Urothelium cell line (cell line): ENCODE results near the gene COG6.
A peak's percentile ranks its signal among the peaks of the same experiment; 100 is the strongest.

ENCODE experiments used
- DNase-seq: peaks from one replicate; pipeline ENCODE4 v3.0.0; 2011; ENCODE audit warnings: low spot score, mixed read lengths
- FAIRE-seq: peaks from 2 replicates; lab custom pipeline; 2011; peaks lifted over from hg19 to GRCh38; lab: Jason Lieb, UNC

The COG6 gene

DNA sequence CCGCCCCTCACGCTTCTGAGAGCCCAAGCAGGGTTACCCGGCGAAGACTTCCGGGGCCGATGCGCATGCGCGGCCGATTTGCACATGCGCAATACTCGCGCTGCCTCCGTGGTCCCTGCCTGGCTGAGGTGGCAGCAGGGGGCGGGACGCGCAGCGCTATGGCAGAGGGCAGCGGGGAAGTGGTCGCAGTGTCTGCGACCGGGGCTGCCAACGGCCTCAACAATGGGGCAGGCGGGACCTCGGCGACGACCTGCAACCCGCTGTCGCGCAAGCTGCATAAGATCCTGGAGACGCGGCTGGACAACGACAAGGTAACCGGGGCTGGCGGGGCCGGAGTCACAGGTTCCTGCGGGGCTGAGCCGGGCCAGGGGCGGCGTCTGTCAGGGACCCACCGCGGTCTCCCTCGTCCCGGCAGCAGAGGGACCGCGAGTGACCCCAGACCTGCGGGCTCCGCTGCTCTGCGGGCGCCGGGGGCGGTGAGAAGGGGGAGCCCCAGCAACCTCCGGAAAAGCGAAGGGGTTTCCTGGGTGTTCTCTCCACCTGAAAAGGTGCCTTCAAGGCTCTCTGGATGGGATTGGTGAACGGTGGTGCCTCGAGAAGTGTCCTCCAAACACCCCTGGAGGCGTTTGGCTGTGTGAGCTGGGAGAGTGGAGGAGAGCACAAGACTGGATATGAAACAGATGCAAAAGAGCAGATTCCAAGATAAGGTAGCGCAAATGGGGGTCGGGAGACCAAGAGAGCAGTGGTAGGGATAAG, at the start of gene COG6:
Gene COG6 (plus strand): TSS at position 94 of the 756 bp plus-strand sequence. CDS start 65 bp downstream, at position 159.
- FAIRE-seq (no peak), DNase-seq (peak; percentile 83)

DNA sequence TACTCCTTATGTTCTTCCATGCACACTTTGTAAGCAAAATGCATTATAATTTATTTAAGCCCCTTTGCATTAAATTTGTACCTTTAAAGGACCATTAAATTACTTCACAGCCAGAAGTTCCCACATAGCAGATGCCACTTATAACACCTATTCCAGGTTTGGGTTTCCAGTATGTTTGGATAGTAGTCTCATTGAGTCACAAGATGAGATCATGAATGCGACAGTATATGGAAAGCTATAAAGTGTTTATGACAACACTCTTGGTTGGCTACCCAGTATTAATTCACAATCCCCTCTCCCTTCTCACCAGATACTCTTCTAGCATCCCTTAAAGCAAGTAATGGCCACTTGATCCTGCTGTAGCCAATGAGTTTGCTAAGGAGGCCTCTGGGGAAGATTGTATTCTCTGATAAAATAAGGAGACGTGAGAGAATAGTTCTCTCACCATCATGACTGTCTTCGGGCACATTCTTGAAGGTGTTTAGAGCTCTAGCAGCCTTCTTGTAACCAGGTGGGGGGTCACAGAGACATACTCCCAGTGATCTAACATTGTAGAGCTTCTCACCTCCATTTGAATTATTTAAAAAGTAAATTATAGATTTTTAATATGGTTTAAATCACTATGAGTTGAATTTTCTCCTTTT, 49.7 kb upstream of the COG6 start:
- DNase-seq (no peak), FAIRE-seq (no peak)

DNA sequence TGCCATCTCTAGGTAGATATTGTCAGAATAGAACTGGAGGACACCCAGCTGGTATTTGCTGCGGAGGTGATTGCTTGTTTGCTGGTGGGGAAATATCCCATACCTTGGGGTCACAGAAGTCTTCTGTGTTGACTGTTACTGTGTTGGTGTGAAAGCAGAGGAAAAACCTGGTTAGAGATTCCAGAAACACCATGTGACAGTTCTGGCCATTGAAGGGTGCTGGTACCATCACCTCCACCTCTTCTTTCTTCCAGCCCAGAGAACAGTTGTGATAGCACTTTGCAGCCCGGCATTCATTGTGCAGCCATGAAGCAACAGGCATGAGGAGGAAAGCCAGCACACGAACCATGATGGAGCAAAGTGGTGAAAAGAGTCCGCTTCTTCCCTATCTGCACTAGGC, 47.6 kb upstream of the COG6 start:
- FAIRE-seq, result no peak
- no peak for DNase-seq

DNA sequence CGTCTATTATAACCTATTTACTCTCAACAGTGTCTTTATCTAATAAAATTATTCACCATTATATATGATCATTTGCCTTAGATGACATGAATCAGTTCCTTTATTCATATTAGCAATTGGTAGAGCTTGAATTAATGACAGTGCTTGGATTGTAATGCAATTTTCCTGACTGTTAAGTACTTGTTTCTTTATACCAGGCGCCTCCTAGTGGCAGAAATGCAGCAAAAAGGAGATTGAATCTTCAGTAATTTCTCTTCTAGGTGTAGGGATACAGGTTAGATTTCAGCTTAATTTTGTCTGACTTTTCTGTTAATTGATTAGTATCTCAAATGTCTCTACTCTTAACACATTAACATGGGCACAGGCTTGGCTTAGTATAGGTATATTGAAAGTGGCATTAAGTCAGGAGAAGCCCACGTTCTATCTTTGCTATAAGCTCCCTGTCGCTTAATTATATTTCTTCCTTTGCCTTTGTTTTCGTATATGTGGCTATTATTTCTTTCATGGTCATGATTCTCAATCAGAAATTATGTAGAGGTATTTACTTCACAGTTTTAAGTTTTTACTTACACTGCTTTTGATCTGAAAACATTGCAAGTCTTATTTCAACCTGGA, 43.3 kb upstream of the COG6 start:
- FAIRE-seq (no peak), DNase-seq (peak; percentile 16)

DNA sequence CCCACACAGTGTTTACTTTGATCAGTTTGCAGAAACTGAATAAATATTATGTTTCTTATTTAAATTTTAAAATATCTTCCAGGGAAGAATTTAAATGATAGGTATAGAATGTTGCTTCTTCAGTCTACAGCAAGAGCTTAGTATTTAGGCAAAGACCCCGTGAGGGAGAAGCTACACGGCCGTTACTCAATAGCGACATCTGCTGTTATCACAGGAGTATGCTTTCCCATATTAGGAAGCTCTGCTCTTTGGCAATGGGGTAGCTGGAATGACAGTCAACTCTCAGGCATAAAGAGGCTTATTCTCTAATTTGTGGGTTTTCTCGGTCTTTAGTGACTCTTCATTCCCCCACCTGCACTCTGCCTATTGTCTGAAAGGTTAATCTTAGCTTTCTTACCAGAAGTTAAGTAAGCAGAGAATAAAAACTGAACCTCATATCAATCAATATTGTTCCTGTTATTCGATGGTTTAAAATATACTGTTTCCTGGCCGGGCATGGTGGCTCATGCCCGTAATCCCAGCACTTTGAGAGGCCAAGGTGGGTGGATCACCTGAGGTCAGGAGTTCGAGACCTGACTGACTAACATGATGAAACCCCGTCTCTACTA, 39.3 kb upstream of the COG6 start:
- FAIRE-seq (no peak), DNase-seq (peak; percentile 65)

DNA sequence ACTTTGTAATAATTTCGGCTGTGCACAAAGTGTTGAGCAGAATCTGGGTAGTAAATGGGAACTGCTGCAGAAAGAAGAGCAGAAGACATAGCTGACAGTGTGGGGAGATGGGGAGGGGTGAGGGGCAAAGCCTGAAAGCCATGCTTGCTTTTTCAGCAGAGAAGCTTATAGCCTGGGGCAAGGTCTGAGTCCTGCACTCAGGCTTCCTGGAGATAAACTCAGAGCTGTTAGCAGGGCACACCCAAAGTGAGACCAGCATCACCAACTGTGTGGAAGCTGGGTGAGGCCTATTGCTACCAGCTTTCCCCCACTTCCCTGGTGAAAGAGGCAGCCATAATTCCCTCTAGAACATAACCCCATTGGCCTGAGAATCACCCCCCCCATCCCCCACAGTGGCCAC, 36.9 kb upstream of the COG6 start:
- FAIRE-seq (no peak), DNase-seq (no peak)

DNA sequence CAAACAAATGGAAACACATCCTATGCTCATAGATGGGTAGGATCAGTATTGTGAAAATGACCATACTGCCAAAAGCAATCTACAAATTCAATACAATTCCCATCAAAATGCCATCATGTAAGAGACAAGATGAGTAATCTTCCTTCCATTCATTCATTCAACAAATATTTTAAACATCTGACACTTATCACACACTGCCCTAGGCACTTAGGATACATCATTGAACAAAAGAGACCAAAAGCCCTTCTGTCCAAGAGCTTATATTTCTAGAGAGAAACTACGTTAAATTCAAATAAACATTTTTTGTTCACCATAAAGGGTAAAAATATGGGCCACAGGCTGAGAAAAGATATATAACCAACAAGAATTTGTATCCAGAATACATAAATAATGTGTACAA, 32.0 kb upstream of the COG6 start:
- FAIRE-seq, result no peak
- no peak for DNase-seq

DNA sequence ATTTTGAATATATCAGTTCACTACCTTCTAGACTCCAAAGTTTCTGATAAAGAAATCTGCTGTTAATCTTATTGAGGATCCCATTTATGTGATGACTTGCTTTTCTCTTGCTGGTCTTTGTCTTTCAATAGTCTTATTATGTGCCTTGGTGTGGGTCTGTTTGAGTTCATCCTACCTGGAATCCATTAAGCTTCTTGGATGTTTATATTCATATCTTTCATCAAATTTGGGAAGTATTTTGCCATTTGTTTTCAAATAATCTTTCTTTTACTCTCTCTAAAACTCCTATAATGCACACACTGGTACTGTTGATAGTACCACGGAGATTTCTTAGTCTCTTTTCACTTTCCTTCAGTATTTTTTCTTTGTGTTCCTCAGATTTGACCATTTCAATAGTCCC, 24.2 kb upstream of the COG6 start:
- no peak for FAIRE-seq
- DNase-seq, result no peak

DNA sequence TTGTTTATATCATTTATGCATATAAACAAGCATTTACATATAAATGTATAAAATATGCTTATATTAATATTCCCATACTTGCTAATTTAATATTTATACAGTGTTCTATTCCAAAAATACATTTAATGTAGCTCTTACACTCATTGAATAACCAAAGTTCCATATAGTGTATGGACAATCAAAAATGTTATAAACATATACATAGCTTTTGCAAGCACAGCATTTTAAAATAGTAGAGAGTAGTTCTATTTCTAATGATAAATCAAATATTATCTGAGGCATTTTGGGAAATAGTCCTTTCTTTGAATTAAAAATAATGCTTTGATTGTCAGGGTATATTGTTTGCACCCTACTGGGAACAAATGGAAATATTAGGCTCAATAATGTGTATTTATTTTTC, 22.5 kb upstream of the COG6 start:
- DNase-seq, result no peak
- FAIRE-seq, result no peak

DNA sequence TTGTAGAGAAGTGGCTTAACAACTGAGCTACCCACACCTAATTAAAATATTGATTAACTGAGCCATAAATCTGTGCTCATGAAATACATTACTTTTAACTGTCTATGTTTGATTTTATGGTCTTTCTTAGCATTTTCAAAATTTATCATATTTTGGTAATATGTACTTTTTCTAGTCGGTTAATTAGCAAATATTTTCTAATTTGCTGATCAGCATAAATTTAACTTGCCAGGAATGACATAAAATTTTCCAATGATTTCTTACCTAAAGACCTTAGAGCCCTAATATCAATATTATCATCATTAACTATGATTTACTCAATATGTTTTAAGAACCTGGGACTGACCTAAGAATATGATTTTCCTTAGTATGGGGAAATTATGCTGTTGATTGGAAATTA, 19.9 kb upstream of the COG6 start:
- DNase-seq (no peak), FAIRE-seq (no peak)

DNA sequence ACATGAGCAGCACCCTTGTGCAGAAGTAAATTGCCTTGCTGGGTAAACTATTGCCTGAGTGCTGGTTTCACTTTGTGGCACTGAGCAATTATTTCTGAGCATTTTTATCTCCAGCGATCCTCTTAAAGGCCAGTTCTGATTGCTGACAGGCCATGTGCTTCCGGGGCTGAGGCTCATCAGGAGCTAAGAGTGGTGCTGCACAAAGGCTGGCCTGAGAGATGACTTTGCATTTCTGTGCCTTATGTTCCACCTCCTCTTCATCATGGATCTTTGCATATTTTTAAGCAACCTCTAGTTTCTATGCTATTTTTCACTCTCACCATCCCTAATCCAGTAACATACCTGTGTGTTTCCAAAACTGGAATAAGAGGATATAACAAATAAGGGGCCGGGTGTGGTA, 17.6 kb upstream of the COG6 start:
- DNase-seq (no peak), FAIRE-seq (no peak)

DNA sequence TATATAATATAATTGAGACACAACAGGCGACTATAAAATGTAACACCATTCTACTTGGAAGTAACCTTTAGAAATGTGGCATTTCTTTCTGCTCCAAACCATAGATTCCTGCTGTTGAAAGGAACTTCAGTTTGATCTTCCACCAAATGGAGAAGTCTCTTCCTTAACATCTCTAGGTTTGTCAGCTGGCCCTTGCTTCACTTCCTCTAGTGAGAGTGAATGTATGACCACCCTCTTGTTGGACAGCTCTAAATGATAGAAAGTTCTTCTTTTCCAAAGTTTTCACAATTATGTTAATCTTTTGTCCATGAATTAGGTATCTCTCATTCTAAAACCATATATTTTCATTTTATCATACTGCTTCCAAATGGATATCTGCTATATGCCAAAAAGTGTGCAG, 13.8 kb upstream of the COG6 start:
- FAIRE-seq (no peak), DNase-seq (no peak)

DNA sequence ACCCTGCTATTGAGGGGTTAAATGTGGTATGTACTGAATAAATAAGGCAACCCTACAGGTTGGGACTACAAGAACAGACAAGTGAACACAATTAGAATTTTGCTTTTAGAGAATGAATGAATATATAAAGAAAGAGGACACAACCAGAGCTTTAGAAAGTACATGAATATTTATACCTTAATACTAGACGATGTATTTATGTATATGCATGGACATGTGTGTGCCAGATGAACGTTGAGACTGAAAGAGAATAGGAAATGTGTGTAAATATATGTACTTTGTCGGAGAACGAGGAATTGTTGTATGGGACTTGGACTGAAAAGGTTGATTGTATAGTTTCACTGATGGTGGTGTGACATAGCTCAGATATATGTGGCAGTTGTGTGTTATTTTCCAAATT, 9.3 kb upstream of the COG6 start:
- FAIRE-seq, result no peak
- DNase-seq, result no peak

DNA sequence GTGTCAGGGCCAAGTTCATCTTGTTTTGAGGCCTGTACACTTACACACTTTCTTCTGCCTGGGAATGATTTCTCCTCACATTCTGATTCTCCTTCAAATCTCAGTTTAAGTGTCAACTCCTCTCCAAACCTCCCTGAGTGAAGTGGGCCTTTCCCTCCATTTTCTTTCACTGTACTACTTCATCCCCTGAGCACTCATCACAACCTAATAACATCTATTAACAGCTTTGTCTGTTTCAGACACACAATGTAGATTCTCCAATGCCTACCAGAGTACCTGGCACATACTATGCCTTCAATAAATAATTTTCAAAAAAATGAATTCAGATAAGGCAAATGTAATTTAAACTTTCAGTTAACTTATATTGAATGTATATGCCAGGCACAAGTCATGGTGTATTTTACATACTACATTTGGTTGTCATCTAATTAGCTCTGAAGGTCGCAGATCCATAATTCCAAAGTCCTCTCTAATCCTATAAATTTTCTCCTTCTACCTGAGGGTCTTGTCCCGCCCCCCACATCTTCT, 357 bp upstream of the COG6 start:
- no peak for FAIRE-seq
- DNase-seq, result no peak

DNA sequence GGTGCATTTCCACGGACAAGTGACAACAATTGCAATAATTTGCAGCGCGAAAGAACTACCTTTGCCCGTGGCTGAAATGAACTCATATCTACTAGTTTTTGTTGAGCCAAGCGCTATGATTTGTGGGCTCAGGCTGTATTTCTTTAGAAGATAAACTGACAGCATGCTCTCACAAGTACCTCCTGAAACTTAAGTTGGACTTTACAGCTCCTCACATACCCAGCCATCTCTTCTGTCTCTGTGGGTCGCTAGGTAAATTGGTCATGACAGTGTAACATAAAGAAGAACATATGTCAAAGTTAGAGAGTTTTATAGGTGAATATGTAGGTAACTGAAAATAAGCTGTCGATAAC, 839 bp downstream of the COG6 start:
- no peak for FAIRE-seq
- no peak for DNase-seq

DNA sequence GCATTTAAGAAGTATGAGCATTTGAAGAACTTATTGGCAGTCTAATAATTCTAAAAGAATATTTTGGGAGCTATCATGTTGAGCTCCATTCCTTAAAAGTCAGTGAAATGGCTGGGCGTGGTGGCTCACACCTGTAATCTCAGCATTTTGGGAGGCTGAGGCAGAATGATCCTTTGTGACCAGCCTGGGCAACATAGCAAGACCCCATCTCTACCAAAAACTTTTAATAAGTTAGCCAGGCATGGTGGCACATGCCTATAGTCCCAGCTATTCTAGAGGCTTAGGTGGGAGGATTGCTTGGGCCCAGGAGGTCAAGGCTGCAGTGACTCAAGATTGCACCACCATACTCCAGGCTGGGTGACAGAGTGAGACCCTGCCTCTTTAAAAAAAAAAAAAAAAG, 8.0 kb downstream of the COG6 start:
- no peak for FAIRE-seq
- no peak for DNase-seq

DNA sequence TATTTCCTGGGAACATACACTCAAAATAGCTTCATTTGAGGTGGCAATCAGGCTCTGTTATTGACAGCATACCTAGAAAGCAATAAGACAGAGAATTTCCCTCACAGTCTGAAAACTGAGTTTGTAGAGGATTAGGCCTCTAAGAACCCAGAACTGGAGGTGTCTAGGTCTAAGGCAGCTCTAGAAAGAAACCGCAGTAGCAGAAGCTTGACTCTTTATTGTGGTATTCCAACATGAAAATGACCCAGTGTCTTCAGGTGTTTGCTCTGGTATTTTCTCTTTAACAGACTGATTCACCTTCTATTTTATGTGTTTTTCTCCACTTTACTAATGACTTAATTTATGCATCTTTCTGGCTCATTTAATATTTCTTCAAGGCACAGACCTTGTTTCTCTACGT, 8.5 kb downstream of the COG6 start:
- DNase-seq (no peak), FAIRE-seq (no peak)

DNA sequence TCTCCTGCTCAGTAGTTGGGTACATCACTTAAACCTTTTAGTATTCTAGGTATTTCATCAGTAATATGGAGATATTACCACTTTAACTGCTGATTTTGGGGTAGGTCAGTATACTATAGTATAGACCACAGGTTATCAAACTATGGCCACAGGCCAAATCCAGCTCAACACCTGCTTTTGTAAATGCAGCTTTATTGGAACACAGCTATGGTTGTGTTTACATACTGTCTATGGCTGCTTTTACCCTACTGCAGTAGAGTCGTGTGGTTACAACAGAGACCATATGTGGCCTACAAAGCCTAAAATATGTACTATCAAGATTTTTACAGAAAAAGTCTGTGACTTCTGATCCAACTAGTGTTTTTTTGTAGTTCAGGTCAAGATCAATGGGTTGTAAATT, 10.3 kb downstream of the COG6 start:
- FAIRE-seq (no peak), DNase-seq (no peak)

DNA sequence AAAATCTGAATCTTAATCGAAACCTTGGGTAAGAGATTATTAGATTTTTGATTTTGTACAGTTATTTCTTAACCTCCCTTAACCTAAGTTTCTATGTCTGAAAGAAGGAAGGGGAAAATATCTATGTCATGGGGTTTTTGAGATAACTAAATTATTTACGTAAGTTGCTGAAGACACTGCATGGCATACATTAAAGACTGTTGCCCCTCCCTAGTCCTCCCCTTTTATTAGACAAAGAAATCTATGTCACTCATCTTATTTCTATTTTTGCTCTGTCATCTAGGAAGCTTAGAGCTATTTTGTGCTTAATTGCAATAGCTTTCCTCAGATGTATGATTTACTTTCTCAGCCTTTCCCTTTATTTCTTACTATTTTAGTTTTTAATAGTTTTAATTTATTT, 15.0 kb downstream of the COG6 start:
- no peak for FAIRE-seq

DNA sequence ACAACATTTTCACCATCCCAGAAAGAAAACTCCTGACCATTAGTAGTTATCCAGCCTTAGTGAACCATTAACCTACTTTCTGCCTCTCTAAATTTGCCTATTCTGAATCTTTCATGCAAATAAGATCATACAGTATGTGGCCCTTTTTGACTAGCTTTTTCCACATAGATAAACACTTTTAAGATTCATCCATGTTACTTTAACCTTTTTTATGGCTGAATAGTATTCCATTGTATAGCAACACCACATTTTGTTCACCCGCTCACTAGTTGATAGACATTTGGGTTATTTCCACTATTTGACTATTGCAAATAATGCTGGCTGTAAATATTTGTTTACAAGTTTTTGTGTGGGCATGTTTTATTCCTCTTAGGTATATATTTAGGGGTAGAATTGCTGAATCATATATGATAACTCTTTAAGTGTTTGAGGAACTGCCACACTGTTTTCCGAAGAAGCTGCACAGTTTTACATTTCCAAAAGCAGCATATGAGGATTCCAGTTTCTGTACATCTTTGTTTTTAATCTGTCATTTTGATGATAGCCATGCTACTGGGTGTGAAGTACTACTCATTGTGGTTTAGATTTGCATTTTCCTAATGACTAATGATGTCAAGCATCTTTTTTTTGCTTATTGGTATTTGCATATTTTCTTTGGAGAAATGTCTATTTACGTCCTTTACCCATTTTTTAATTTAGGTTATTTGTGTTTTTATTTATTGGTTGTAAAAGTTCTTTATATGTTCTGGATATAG, 17.1 kb downstream of the COG6 start:
- DNase-seq (no peak), FAIRE-seq (no peak)

More for the DNA sequence above, 15.0 kb downstream of the COG6 start:
- DNase-seq, result no peak

DNA sequence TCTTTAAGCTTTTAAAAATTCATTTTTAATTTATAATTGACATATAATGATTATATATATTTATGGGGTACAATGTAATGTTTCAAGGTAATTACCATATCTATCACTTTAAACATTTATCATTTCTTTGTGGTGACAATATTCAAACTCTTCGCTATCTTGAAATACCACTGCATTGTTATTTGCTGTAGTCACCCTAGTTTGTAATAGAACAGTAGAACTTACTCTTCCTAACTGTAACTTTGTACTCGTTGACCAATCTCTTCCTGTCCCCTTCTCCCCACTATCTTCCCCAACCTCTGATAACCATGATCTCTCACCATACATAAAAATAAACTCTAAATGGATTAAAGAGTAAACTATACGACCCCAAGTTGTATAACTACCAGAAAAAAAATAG, 20.4 kb downstream of the COG6 start:
- no peak for FAIRE-seq
- DNase-seq, result no peak
